Neutrophil (primary cell): ENCODE measurements around the gene SCLT1.

ENCODE experiments used
- H3K27ac ChIP-seq: fragments of 200-600 bp; sonication (generic); 2 replicates; pipeline ENCODE4 v1.5.1; 2016; ENCODE audit warnings: mild to moderate bottlenecking, moderate library complexity
- H3K27me3 ChIP-seq: fragments of 200-600 bp; sonication (generic); 2 replicates; pipeline ENCODE4 v1.6.0; 2016; ENCODE audit warnings: mild to moderate bottlenecking
- H3K36me3 ChIP-seq: fragments of 200-600 bp; sonication (generic); 2 replicates; pipeline ENCODE4 v1.5.1; 2017
- H3K4me1 ChIP-seq, 2 experiments: fragments of 200-600 bp in 1 of 2; sonication (generic) in 1 of 2; 1 replicate in 1 of 2; 2 replicates in 1 of 2; pipeline versions ENCODE4 v1.5.1 to v1.6.1; 2013 to 2016; ENCODE audit warnings: low read depth in 1 of 2, low read length in 1 of 2, mild to moderate bottlenecking in 1 of 2, moderate library complexity in 1 of 2; ENCODE audit not compliant: control insufficient read depth in 1 of 2, insufficient read depth in 1 of 2
- H3K4me3 ChIP-seq, 2 experiments: fragments of 200-600 bp in 1 of 2; sonication (generic) in 1 of 2; 1 replicate in 1 of 2; 2 replicates in 1 of 2; pipeline ENCODE4 v1.5.1; 2013 to 2016; ENCODE audit warnings: low read depth in 1 of 2, low read length in 1 of 2, mild to moderate bottlenecking in 1 of 2, moderate library complexity in 1 of 2
- H3K9me3 ChIP-seq: fragments of 200-600 bp; sonication (generic); 2 replicates; pipeline ENCODE4 v1.5.1; 2016
- TF ChIP-seq, protein P1 (sequence below): fragments of 200-600 bp; sonication (generic); IDR thresholded peaks from 2 replicates; pipeline ENCODE4 v1.5.1; 2016; ENCODE audit warnings: antibody characterized with exemption

Gene SCLT1

DNA sequence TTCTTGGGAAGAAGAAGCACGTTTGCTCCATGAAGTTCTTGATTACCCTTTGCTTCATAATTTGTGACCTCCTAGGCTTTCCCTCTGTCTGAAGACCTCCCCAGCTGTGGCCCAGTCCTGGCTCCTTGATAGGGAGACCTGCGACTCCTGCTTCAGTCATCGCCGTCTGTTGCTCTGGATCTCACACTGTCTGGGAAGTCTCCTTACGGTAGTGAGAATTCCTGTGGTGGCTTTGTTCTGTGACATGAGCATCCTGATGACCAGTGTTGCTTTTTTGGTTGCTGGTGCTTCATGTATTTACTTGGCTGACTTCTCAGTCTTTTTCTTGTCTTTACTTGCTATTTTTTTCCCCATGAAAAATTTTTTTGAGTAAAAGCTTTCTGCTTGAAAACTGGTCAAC is 239.6 kb downstream of the SCLT1 start:
- peak overlapping the region; percentile 77 for H3K27ac ChIP-seq
- TF ChIP-seq, protein P1, sequence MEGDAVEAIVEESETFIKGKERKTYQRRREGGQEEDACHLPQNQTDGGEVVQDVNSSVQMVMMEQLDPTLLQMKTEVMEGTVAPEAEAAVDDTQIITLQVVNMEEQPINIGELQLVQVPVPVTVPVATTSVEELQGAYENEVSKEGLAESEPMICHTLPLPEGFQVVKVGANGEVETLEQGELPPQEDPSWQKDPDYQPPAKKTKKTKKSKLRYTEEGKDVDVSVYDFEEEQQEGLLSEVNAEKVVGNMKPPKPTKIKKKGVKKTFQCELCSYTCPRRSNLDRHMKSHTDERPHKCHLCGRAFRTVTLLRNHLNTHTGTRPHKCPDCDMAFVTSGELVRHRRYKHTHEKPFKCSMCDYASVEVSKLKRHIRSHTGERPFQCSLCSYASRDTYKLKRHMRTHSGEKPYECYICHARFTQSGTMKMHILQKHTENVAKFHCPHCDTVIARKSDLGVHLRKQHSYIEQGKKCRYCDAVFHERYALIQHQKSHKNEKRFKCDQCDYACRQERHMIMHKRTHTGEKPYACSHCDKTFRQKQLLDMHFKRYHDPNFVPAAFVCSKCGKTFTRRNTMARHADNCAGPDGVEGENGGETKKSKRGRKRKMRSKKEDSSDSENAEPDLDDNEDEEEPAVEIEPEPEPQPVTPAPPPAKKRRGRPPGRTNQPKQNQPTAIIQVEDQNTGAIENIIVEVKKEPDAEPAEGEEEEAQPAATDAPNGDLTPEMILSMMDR = no peak

DNA sequence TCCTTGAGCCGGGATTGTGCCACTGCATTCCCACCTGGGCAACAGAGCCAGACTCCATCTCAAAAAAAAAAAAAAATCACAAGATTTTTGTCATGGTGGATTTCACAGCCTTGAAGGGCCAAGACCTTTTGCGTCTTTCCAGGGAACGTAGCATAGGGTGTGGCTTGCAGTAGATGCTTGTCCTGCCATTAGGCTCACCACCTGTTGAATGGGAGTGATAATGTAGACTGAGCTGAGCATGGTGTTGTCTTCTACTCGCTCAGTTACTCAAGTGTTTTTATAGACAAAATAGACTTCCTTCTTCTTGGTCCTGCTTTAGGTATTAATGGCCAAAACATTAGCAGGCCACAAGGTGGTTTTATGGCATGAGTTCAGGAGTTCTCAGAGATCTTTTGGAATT is 243.1 kb downstream of the SCLT1 start:
- TF ChIP-seq, protein P1 = no peak
- peaks cover 45% of the 10 kb centered on the region in 2 experiments for H3K4me1 ChIP-seq

More for the DNA sequence above, 239.6 kb downstream of the SCLT1 start:
- Histone ChIP-seq H3K4me1 (peaks cover 19 to 21% of the 10 kb centered on the region in 2 experiments), H3K4me3 (no peak overlapping the region), H3K27me3 (no peaks in the 10 kb centered on the region), H3K9me3 (no peaks in the 10 kb centered on the region), H3K36me3 (peaks cover 60% of the 10 kb centered on the region)

DNA sequence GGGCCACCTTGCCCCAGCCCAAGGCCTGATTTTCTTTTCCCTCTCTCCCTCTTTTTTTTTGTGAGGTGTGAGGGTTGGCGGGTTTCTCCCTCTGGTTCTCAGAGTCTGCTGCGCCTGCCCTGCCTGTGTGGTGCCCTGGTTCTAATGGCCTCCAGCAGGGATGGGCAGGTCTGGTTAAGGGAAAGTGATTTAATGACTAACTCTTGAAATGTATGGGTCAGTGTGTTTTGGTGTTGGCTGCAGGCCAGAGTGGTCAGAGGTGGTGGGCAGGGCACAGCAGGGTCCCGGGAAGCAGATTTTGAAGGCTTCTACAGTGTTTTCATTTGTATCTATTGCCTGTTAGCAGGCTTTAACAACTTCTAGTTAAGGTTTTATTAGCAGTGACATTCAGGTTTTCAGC is 244.9 kb downstream of the SCLT1 start:
- no peaks in the 10 kb centered on the region for H3K27me3 ChIP-seq
- H3K9me3 ChIP-seq = no peaks in the 10 kb centered on the region
- peak overlapping the region; percentile 91 for H3K27ac ChIP-seq
- peaks cover 28% of the 10 kb centered on the region in 2 experiments for H3K4me1 ChIP-seq
- H3K36me3 ChIP-seq = peaks cover 38% of the 10 kb centered on the region
- TF ChIP-seq, protein P1 = no peak
- H3K4me3 ChIP-seq = no peak overlapping the region

More for the DNA sequence above, 243.1 kb downstream of the SCLT1 start:
- H3K36me3 ChIP-seq = peaks cover 35% of the 10 kb centered on the region
- peak overlapping the region; percentile 6 for H3K27ac ChIP-seq
- no peaks in the 10 kb centered on the region for H3K9me3 ChIP-seq
- H3K27me3 ChIP-seq = no peaks in the 10 kb centered on the region
- no peak overlapping the region for H3K4me3 ChIP-seq

DNA sequence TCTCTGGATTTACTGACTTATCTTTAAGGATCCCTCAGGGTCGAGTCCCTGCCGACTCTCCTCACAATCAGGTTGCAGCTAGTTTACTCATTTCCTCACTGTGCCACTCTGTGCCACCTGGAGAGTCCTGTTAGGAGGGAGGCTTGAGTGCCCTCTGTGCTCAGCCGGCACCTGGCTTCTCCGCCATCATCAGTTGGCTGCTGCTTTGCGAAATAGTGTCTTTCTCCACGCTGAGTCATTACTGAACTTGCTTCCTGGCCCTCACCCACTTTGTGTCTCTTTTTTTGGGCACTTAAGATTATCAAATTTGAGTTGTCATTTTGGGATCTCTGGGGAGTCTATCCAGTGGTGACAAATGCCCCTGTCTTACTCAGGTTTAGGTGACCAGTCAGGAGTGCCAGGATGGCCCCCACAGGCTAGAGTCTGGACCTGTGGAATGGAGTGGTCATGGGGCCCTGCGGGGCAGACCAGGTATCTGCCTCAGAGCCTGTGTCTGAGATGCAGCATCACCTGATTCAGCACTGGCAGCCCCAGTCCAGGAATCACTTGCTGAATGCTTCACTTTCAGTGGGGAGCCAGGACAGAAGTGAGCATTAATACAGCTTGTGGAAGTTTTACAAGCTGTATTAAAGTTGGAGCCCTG is 246.1 kb downstream of the SCLT1 start:
- H3K36me3 ChIP-seq = peaks cover 35% of the 10 kb centered on the region

DNA sequence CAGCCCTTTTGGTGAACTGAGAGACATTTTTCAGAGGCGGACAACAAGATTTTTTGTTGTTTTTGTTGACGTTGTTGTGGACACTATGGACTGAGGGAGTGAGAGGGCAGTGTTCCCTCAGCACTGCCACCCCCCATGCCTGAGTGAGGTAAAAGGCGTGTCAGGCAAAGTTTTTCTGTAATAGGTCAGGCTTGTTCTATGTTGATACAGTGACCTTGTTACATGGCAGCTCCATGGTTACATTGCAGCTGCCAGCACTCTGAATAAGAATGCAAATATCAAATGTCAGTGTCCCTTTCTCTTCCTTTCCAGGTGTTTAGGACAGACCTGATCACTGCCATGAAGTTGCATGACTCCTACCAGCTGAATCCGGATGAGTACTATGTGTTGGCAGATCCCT is 247.3 kb downstream of the SCLT1 start:
- Histone ChIP-seq H3K4me3 (no peak overlapping the region), H3K9me3 (no peaks in the 10 kb centered on the region), H3K36me3 (peaks cover 26% of the 10 kb centered on the region), H3K27ac (peak overlapping the region; percentile 91), H3K27me3 (no peaks in the 10 kb centered on the region), H3K4me1 (peaks cover 28 to 31% of the 10 kb centered on the region in 2 experiments)
- TF ChIP-seq, protein P1 = no peak

More for the DNA sequence above, 246.1 kb downstream of the SCLT1 start:
- Histone ChIP-seq H3K9me3 (no peaks in the 10 kb centered on the region), H3K27me3 (no peaks in the 10 kb centered on the region), H3K4me1 (peaks cover 28 to 31% of the 10 kb centered on the region in 2 experiments), H3K4me3 (peak overlapping the region; percentile 44 to 48), H3K27ac (peak overlapping the region; percentile 91)
- TF ChIP-seq, protein P1 = peak; percentile 9
